Measurements from ENCODE around the gene TP73. TPM values are rescaled to one million over a fixed set of nuclear protein-coding genes. Genes with fewer than 3 reads are reported as not detected.

The TP73 gene
- total RNA-seq, 1 experiment from 2014 or later = 2.6 TPM

DNA sequence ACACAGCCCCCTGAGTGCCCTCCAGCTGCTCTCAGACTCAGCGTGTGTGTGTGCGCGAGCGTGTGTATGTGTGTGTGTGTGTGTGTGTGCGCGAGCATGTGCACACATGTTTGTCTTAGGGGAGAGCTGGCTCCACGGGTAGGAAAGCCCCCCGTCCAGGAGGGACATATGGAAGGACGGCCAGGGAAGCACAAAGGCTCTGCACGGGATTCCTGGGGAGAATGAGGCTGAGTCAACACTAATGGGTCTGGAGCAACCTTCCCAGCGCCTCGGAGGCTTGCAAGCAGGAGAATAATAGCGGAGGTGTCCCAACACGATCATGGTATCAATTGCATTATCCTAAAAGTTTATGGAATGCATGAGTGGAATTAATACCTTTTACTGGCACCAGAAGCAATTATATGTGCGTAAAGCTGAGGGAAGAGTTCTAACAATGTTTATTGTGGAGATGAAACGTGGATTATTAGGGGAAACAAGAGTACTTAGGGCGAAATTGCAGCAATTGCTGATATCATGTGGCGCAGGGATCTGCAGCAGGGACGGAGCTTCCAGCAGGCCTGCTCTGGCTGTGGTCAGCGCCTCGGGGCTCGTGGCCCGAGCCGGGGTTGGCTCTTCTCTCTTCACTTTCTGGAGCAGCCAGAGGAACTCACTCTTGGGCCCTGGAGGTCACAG is 59.6 kb downstream of the TP73 start:
- ChIA-PET POLR2A (ENCODE audit: unreplicated experiment) (no interaction called here), CTCF (no interaction called here)
- H4K20me1 ChIP-seq (ENCODE audit: low read length) = peaks cover 6% of the 10 kb centered on the region; the same call in 1 of the 2 replicates
- H3K4me1 ChIP-seq (ENCODE audit: insufficient read depth, low read length) = peaks cover 11% of the 10 kb centered on the region
- no peak overlapping the region for H3K4me3 ChIP-seq (ENCODE audit: low read length)
- H3K9ac ChIP-seq (ENCODE audit: low read length) = no peak overlapping the region
- BruUV-seq (replicated peaks) = no TSS peak
- H3K36me3 ChIP-seq (ENCODE audit: low read depth, low read length) = no peaks in the 10 kb centered on the region
- H3K9me2 ChIP-seq (replicated peaks; ENCODE audit: low read length) = no peaks in the 10 kb centered on the region
- TF ChIP-seq EZH2phosphoT487 (IDR thresholded peaks at IDR 0.05; ENCODE audit: borderline replicate concordance, low read length) (no peak), EZH2 (IDR thresholded peaks at IDR 0.05; ENCODE audit: low read length, unreplicated experiment) (no peak)
- TF ChIP-seq, protein P1, sequence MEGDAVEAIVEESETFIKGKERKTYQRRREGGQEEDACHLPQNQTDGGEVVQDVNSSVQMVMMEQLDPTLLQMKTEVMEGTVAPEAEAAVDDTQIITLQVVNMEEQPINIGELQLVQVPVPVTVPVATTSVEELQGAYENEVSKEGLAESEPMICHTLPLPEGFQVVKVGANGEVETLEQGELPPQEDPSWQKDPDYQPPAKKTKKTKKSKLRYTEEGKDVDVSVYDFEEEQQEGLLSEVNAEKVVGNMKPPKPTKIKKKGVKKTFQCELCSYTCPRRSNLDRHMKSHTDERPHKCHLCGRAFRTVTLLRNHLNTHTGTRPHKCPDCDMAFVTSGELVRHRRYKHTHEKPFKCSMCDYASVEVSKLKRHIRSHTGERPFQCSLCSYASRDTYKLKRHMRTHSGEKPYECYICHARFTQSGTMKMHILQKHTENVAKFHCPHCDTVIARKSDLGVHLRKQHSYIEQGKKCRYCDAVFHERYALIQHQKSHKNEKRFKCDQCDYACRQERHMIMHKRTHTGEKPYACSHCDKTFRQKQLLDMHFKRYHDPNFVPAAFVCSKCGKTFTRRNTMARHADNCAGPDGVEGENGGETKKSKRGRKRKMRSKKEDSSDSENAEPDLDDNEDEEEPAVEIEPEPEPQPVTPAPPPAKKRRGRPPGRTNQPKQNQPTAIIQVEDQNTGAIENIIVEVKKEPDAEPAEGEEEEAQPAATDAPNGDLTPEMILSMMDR (conservative IDR thresholded peaks at IDR 0.05; ENCODE audit: low read depth, low read length) = no peak
- intact Hi-C loops (cut with micrococcal nuclease) = no loop called here
- H3K9me3 ChIP-seq (ENCODE audit: low read length) = no peaks in the 10 kb centered on the region
- DNase-seq = no peak
- no peaks in the 10 kb centered on the region for H3F3A ChIP-seq (ENCODE audit: low read length, unreplicated experiment)
- H2AFZ ChIP-seq (ENCODE audit: low read length) = no peak overlapping the region
- no peaks in the 10 kb centered on the region for H3K79me2 ChIP-seq (ENCODE audit: low read length)
- no peak overlapping the region for H3K27ac ChIP-seq (ENCODE audit: low read length)
- no peak for ATAC-seq
- peaks cover 80% of the 10 kb centered on the region for H3K27me3 ChIP-seq (ENCODE audit: low read length)
- no peak overlapping the region for H3K4me2 ChIP-seq (ENCODE audit: low read length)

DNA sequence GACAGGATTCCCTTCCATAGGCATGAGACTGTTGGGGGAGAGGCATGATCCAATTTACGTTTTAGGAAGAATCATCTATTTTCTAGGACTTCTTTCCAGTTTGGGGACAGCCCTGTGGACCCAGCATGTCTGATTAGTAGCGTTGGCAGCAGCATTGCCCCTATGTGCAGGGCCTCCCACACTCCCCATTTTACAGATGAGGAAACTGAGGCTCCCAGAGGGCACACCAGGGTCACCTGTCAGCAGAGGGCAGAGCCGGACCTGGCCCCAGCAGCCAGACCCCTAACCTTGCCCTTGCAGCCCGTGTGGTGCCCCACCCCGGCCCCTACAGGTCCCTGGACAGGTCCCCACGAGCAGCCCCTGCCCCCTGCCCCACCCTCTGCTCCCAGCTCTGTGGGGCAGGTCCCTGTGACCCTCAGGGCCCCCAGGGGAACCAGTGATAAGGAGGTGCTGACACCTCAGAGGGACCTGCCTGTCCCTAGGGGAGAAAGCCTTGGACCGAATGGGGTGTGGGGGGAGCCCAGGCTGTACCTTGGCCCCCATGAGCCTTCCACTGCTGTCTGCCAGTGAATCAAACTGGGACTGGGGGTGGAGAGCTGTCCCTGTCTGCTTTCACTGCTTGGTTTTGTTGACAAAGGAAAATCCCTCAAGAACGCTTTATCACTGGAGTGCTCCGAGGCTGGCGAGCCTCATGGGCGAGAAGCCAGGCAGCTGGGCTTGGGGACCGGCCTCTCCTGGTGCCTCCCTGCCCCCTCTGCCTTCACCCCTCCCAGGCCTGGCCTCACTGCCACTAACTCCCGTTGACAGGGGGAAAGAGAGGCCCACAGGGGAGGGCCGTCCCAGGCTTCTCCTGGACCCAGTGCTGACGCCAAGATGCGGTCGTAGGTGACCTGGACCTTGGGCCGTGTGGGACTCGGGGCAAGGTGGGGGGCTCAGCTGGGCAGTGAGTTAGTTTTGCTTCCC is 60.5 kb downstream of the TP73 start:
- ChIA-PET CTCF (no interaction called here), POLR2A (ENCODE audit: unreplicated experiment) (no interaction called here)
- H2AFZ ChIP-seq (ENCODE audit: low read length) = no peak overlapping the region
- no peak overlapping the region for H3K27ac ChIP-seq (ENCODE audit: low read length)
- H3K36me3 ChIP-seq (ENCODE audit: low read depth, low read length) = no peaks in the 10 kb centered on the region
- no peak overlapping the region for H3K9ac ChIP-seq (ENCODE audit: low read length)
- no peaks in the 10 kb centered on the region for H3F3A ChIP-seq (ENCODE audit: low read length, unreplicated experiment)
- ATAC-seq (no peak), DNase-seq (no peak)
- no peak for TF ChIP-seq EZH2phosphoT487 (IDR thresholded peaks at IDR 0.05; ENCODE audit: borderline replicate concordance, low read length)
- TF ChIP-seq EZH2 (IDR thresholded peaks at IDR 0.05; ENCODE audit: low read length, unreplicated experiment) = no peak
- TF ChIP-seq, protein P1 (conservative IDR thresholded peaks at IDR 0.05; ENCODE audit: low read depth, low read length) = no peak
- H3K4me2 ChIP-seq (ENCODE audit: low read length) = no peak overlapping the region
- intact Hi-C loops (cut with micrococcal nuclease) = no loop called here
- peaks cover 90% of the 10 kb centered on the region for H3K27me3 ChIP-seq (ENCODE audit: low read length)
- peaks cover 6% of the 10 kb centered on the region; the same call in 1 of the 2 replicates for H4K20me1 ChIP-seq (ENCODE audit: low read length)
- H3K9me2 ChIP-seq (replicated peaks; ENCODE audit: low read length) = no peaks in the 10 kb centered on the region
- no peaks in the 10 kb centered on the region for H3K9me3 ChIP-seq (ENCODE audit: low read length)
- H3K4me1 ChIP-seq (ENCODE audit: insufficient read depth, low read length) = peaks cover 11% of the 10 kb centered on the region
- no peak overlapping the region for H3K4me3 ChIP-seq (ENCODE audit: low read length)
- no peaks in the 10 kb centered on the region for H3K79me2 ChIP-seq (ENCODE audit: low read length)
- BruUV-seq (replicated peaks) = no TSS peak

Measured in PC-3 (cell line).